OCI-LY7 (cell line): ENCODE measurements around the gene ZNF282. TPM values are rescaled to one million over a fixed set of nuclear protein-coding genes. Genes with fewer than 3 reads are reported as not detected.

Experiments used
- BruUV-seq: library from RNA; stranded (reverse); fragments of 400-500 nt; replicated peaks from 2 replicates; lab custom pipeline; 2021; lab: Mats Ljungman, UMichigan
- CTCF ChIA-PET: fragments of 300-600 bp; sonication (Branson Sonifier 250); formaldehyde crosslinking; loops from one replicate; lab custom pipeline; 2022; ENCODE audit warnings: antibody characterized with exemption; ENCODE audit not compliant: unreplicated experiment; lab: Charles Lee
- POLR2A ChIA-PET: fragments of 300-600 bp; sonication (Branson Sonifier 250); formaldehyde crosslinking; loops from one replicate; lab custom pipeline; 2022; ENCODE audit warnings: antibody characterized with exemption; lab: Charles Lee
- DNase-seq: peaks from one replicate; pipeline ENCODE4 v3.0.0-alpha.2; 2015; ENCODE audit warnings: low spot score
- H2AFZ ChIP-seq: fragments of 200-600 bp; sonication (generic), shearing (Covaris generic); 2 replicates; pipeline ENCODE4 v1.6.1; 2014; ENCODE audit warnings: mild to moderate bottlenecking, antibody characterized with exemption, low read length, moderate library complexity
- H3K27ac ChIP-seq: fragments of 200-600 bp; sonication (generic); 2 replicates; pipeline ENCODE4 v1.5.1; 2014; ENCODE audit warnings: mixed run types, low read depth, mild to moderate bottlenecking, moderate library complexity, low read length, inconsistent platforms; ENCODE audit not compliant: poor library complexity, severe bottlenecking
- H3K36me3 ChIP-seq: fragments of 200-600 bp; sonication (generic); 2 replicates; pipeline ENCODE4 v1.6.1; 2014; ENCODE audit warnings: mild to moderate bottlenecking, antibody characterized with exemption, low read length, moderate library complexity, mixed read lengths; ENCODE audit not compliant: insufficient read depth
- H3K4me1 ChIP-seq: fragments of 200-600 bp; sonication (generic); 2 replicates; pipeline ENCODE4 v1.5.1; 2014; ENCODE audit warnings: mild to moderate bottlenecking, low read length; ENCODE audit not compliant: insufficient read depth, poor library complexity, severe bottlenecking
- H3K4me2 ChIP-seq: fragments of 200-600 bp; sonication (generic); 2 replicates; pipeline ENCODE4 v1.6.1; 2014; ENCODE audit warnings: mild to moderate bottlenecking, low read length
- H3K4me3 ChIP-seq: fragments of 200-600 bp; sonication (generic); 2 replicates; pipeline ENCODE4 v1.5.1; 2014; ENCODE audit warnings: mild to moderate bottlenecking, low read depth, low read length; ENCODE audit not compliant: poor library complexity, severe bottlenecking
- H3K79me2 ChIP-seq: fragments of 200-600 bp; sonication (generic); 2 replicates; pipeline ENCODE4 v1.6.1; 2016; ENCODE audit warnings: low read depth, mild to moderate bottlenecking, low read length, moderate library complexity, mixed read lengths; ENCODE audit not compliant: insufficient read depth
- H3K9me2 ChIP-seq: fragments of 200-600 bp; sonication (generic); 2 replicates; pipeline ENCODE4 v1.6.1; 2016; ENCODE audit warnings: mild to moderate bottlenecking, low read length, mixed read lengths; ENCODE audit not compliant: insufficient read depth
- H3K9me3 ChIP-seq: fragments of 200-600 bp; sonication (generic); 2 replicates; pipeline ENCODE4 v1.6.1; 2014; ENCODE audit warnings: mild to moderate bottlenecking, mixed run types, low read length, mixed read lengths
- H4K20me1 ChIP-seq: fragments of 200-600 bp; sonication (generic); 2 replicates; pipeline ENCODE4 v1.6.1; 2014; ENCODE audit warnings: mild to moderate bottlenecking, antibody characterized with exemption, low read length, moderate library complexity, mixed read lengths; ENCODE audit not compliant: insufficient read depth
- CTCF ChIP-seq: fragments of 200-600 bp; sonication (generic); conservative IDR thresholded peaks from 2 replicates; pipeline ENCODE4 v1.5.1; 2014; ENCODE audit warnings: mild to moderate bottlenecking, antibody characterized with exemption, low read length, moderate library complexity, mixed read lengths
- EZH2phosphoT487 ChIP-seq: fragments of 200-600 bp; sonication (generic); IDR thresholded peaks from 2 replicates; pipeline ENCODE4 v1.6.1; 2018; ENCODE audit warnings: low read depth, borderline replicate concordance, mild to moderate bottlenecking, mixed run types, antibody characterized with exemption, low read length, moderate library complexity, mixed read lengths
- intact Hi-C: fragments of 100-400 bp; cut with micrococcal nuclease; formaldehyde crosslinking; loops from one replicate; pipeline ENCODE4 v1.10.0; 2022; ENCODE audit not compliant: unreplicated experiment
- total RNA-seq, 2 experiments: library from RNA; depleted of rRNA in 1 of 2; stranded (reverse); fragments of >200 nt in 1 of 2; shearing (Covaris generic) in 1 of 2; gene quantifications; 2 replicates each; pipeline ENCODE4 v1.2.3, GENCODE V29; 2014 to 2022

Gene ZNF282
- total RNA-seq, 2 experiments from 2014 or later: 15.4 to 26.6 TPM

- H3K9me3 ChIP-seq: no peaks in the 10 kb centered on the region
- DNase-seq: no peak
- H3K36me3 ChIP-seq: peaks cover 81% of the 10 kb centered on the region
- H2AFZ ChIP-seq: no peak overlapping the region
- ChIA-PET CTCF (no interaction called here), POLR2A (no interaction called here)
- no peaks in the 10 kb centered on the region for H3K9me2 ChIP-seq
- no peak overlapping the region for H3K4me3 ChIP-seq
- no peak overlapping the region for H3K27ac ChIP-seq
- intact Hi-C loops: no loop called here
- no peaks in the 10 kb centered on the region for H4K20me1 ChIP-seq
- no peaks in the 10 kb centered on the region for H3K79me2 ChIP-seq
- H3K4me1 ChIP-seq: no peaks in the 10 kb centered on the region
- H3K4me2 ChIP-seq: no peak overlapping the region
- BruUV-seq: no TSS peak
- TF ChIP-seq EZH2phosphoT487 (no peak), CTCF (no peak)
These were observed 21.1 kb downstream of the ZNF282 start for GRCh38 chr7:149216402-149216801.

- H4K20me1 ChIP-seq: no peaks in the 10 kb centered on the region
- POLR2A ChIA-PET: no interaction called here
- no peaks in the 10 kb centered on the region for H3K79me2 ChIP-seq
- H2AFZ ChIP-seq: no peak overlapping the region
- DNase-seq: no peak
- CTCF ChIA-PET: no interaction called here
- no peak overlapping the region for H3K4me2 ChIP-seq
- no peaks in the 10 kb centered on the region for H3K9me3 ChIP-seq
- no peaks in the 10 kb centered on the region for H3K9me2 ChIP-seq
- peaks cover 73% of the 10 kb centered on the region for H3K36me3 ChIP-seq
- H3K27ac ChIP-seq: no peak overlapping the region
- H3K4me1 ChIP-seq: no peaks in the 10 kb centered on the region
- H3K4me3 ChIP-seq: no peak overlapping the region
- TF ChIP-seq CTCF (no peak), EZH2phosphoT487 (no peak)
- intact Hi-C loops: no loop called here
- BruUV-seq: no TSS peak
These were observed 22.2 kb downstream of the ZNF282 start for GRCh38 chr7:149217570-149217969.

GRCh38 chr7:149218469-149219420 is 23.4 kb downstream of the ZNF282 start:
- POLR2A ChIA-PET: no interaction called here
- no TSS peak for BruUV-seq
- peaks cover 61% of the 10 kb centered on the region for H3K36me3 ChIP-seq
- TF ChIP-seq EZH2phosphoT487 (no peak), CTCF (no peak)
- intact Hi-C loops: no loop called here
- DNase-seq: no peak
- no peaks in the 10 kb centered on the region for H3K4me1 ChIP-seq
- H3K27ac ChIP-seq: no peak overlapping the region
- H3K9me2 ChIP-seq: no peaks in the 10 kb centered on the region
- no peaks in the 10 kb centered on the region for H3K79me2 ChIP-seq
- CTCF ChIA-PET: no interaction called here
- H3K9me3 ChIP-seq: no peaks in the 10 kb centered on the region
- no peaks in the 10 kb centered on the region for H4K20me1 ChIP-seq
- no peak overlapping the region for H3K4me3 ChIP-seq
- no peak overlapping the region for H2AFZ ChIP-seq
- no peak overlapping the region for H3K4me2 ChIP-seq
